Measurements from ENCODE around the gene TMEM255B.

Gene TMEM255B

GRCh38 chr13:113802761-113803160 lies 43.7 kb downstream of the TMEM255B start:
- DNase-seq (ENCODE audit: low read depth): no peak
- H3K4me3 ChIP-seq (ENCODE audit: low read depth, low read length): no peak overlapping the region
- TF ChIP-seq CTCF (IDR thresholded peaks at IDR 0.05; ENCODE audit: insufficient read depth, low read depth, low read length, missing control alignments): no peak

- DNase-seq (ENCODE audit: low read depth): no peak
- TF ChIP-seq CTCF (IDR thresholded peaks at IDR 0.05; ENCODE audit: insufficient read depth, low read depth, low read length, missing control alignments): no peak
- H3K4me3 ChIP-seq (ENCODE audit: low read depth, low read length): no peak overlapping the region
Measured at GRCh38 chr13:113803409-113804016, 44.5 kb downstream of the TMEM255B start.

GRCh38 chr13:113804017-113804702 lies 45.1 kb downstream of the TMEM255B start:
- no peak for DNase-seq (ENCODE audit: low read depth)
- no peak overlapping the region for H3K4me3 ChIP-seq (ENCODE audit: low read depth, low read length)
- TF ChIP-seq CTCF (IDR thresholded peaks at IDR 0.05; ENCODE audit: insufficient read depth, low read depth, low read length, missing control alignments): no peak

- no peak overlapping the region for H3K4me3 ChIP-seq (ENCODE audit: low read depth, low read length)
- TF ChIP-seq CTCF (IDR thresholded peaks at IDR 0.05; ENCODE audit: insufficient read depth, low read depth, low read length, missing control alignments): no peak
- no peak for DNase-seq (ENCODE audit: low read depth)
Measured at GRCh38 chr13:113804703-113805430, 45.8 kb downstream of the TMEM255B start.

GRCh38 chr13:113805431-113806103 lies 46.5 kb downstream of the TMEM255B start:
- TF ChIP-seq CTCF (IDR thresholded peaks at IDR 0.05; ENCODE audit: insufficient read depth, low read depth, low read length, missing control alignments): no peak
- DNase-seq (ENCODE audit: low read depth): no peak
- H3K4me3 ChIP-seq (ENCODE audit: low read depth, low read length): no peak overlapping the region

GRCh38 chr13:113806104-113806471 lies 47.1 kb downstream of the TMEM255B start:
- H3K4me3 ChIP-seq (ENCODE audit: low read depth, low read length): no peak overlapping the region
- no peak for TF ChIP-seq CTCF (IDR thresholded peaks at IDR 0.05; ENCODE audit: insufficient read depth, low read depth, low read length, missing control alignments)
- DNase-seq (ENCODE audit: low read depth): no peak

Measured in GM12865 (cell line).